ENCODE data around the gene DAPL1. TPM values are rescaled to one million over a fixed set of nuclear protein-coding genes. Genes with fewer than 3 reads are reported as not detected.
"Not testable (repeated sequence)": the region's sequence is repeated elsewhere in the genome, so short reads cannot be mapped to it uniquely, and the experiment has no call there.

The DAPL1 gene
- total and polyA plus RNA-seq, 8 donors = 2.6 to 47.3 (median 6.1) TPM

DNA sequence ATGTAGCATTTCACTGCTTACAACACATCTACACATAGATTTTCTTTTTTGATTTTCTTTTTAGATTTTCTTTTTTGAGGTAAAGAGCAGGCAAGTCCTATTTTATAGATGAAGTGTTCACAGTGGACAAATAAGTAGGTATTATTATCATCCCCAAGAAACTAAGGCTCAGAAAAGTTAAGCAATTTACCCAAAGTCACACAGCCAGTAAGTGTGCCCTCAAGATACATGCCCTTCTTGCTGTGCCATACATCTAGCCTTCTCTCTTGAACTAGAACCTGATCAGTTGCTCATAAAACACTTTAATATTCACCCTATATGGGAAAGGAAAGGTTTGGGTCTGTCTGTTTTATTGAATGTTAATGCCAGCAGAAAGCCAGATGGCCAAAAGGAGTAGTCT, 50.3 kb downstream of the DAPL1 start:
- no peaks in the 10 kb centered on the region for H3K36me3 ChIP-seq
- no peaks in the 10 kb centered on the region for H3K9me3 ChIP-seq
- ATAC-seq = no peak
- DNase-seq = no peak
- no peaks in the 10 kb centered on the region for H3K27me3 ChIP-seq
- intact Hi-C loops (cut with DNase I) = no loop called here
- H3K4me3 ChIP-seq = no peak overlapping the region
- H3K27ac ChIP-seq = no peak overlapping the region
- peaks cover 0 to 10% (median 4%) of the 10 kb centered on the region in 3 donors for H3K4me1 ChIP-seq
- no peak for FAIRE-seq
- TF ChIP-seq, protein P1, sequence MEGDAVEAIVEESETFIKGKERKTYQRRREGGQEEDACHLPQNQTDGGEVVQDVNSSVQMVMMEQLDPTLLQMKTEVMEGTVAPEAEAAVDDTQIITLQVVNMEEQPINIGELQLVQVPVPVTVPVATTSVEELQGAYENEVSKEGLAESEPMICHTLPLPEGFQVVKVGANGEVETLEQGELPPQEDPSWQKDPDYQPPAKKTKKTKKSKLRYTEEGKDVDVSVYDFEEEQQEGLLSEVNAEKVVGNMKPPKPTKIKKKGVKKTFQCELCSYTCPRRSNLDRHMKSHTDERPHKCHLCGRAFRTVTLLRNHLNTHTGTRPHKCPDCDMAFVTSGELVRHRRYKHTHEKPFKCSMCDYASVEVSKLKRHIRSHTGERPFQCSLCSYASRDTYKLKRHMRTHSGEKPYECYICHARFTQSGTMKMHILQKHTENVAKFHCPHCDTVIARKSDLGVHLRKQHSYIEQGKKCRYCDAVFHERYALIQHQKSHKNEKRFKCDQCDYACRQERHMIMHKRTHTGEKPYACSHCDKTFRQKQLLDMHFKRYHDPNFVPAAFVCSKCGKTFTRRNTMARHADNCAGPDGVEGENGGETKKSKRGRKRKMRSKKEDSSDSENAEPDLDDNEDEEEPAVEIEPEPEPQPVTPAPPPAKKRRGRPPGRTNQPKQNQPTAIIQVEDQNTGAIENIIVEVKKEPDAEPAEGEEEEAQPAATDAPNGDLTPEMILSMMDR (IDR thresholded peaks at IDR 0.05) = no peak

DNA sequence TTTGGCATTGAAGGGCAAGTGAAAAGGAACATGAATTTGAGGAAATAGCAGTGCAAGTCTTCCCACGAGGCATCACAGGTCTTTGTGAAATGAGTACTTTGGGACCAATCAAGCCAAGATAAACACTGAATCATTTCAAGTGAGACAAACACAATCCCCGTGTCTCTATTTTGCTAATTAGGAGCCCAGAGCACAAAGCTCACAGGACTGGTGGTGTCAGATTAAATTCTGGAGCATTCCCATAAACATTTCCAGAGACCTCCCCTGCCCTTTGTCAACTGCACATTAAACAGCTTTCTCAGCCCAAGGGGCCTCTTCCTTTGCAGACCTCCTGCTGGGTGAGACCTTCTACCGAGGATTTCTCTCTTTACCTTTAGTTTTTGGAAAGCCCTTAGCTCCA, 50.7 kb downstream of the DAPL1 start:
- ATAC-seq = no peak
- Histone ChIP-seq H3K9me3 (no peaks in the 10 kb centered on the region), H3K4me3 (no peak overlapping the region), H3K4me1 (peaks cover 0 to 10% (median 4%) of the 10 kb centered on the region in 3 donors), H3K27ac (no peak overlapping the region), H3K27me3 (no peaks in the 10 kb centered on the region), H3K36me3 (no peaks in the 10 kb centered on the region)
- intact Hi-C loops (cut with DNase I) = no loop called here
- no peak for DNase-seq
- no peak for FAIRE-seq
- TF ChIP-seq, protein P1 (IDR thresholded peaks at IDR 0.05) = no peak
- 23 to 31% methylated on average over 3 of the region's 3 CpGs for WGBS, 2 donors

DNA sequence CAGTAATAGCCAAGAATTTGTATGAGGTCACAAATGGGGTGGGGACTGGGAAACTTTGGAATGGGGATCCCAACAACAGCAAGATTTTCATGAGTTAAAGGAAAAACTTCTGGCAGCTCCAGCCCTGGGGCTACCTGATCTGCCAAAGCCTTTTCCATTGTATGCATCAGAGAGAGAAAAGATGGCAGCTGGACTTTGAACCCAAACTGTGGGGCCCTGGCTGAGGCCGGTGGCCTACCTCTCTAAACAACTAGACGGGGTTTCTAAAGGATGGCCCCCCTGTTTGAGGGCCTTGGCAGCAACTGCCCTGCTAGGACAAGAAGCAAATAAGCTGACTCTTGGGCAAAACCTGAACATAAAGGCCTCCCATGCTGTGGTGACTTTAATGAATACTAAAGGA, 52.4 kb downstream of the DAPL1 start:
- ATAC-seq; intact Hi-C loops (cut with DNase I); H3K4me3 ChIP-seq; H3K9me3 ChIP-seq; H3K27me3 ChIP-seq; DNase-seq; FAIRE-seq; H3K36me3 ChIP-seq; H3K4me1 ChIP-seq; H3K27ac ChIP-seq: not testable (repeated sequence)
- WGBS, 2 donors = 16 to 25% methylated on average over 2 of the region's 2 CpGs

DNA sequence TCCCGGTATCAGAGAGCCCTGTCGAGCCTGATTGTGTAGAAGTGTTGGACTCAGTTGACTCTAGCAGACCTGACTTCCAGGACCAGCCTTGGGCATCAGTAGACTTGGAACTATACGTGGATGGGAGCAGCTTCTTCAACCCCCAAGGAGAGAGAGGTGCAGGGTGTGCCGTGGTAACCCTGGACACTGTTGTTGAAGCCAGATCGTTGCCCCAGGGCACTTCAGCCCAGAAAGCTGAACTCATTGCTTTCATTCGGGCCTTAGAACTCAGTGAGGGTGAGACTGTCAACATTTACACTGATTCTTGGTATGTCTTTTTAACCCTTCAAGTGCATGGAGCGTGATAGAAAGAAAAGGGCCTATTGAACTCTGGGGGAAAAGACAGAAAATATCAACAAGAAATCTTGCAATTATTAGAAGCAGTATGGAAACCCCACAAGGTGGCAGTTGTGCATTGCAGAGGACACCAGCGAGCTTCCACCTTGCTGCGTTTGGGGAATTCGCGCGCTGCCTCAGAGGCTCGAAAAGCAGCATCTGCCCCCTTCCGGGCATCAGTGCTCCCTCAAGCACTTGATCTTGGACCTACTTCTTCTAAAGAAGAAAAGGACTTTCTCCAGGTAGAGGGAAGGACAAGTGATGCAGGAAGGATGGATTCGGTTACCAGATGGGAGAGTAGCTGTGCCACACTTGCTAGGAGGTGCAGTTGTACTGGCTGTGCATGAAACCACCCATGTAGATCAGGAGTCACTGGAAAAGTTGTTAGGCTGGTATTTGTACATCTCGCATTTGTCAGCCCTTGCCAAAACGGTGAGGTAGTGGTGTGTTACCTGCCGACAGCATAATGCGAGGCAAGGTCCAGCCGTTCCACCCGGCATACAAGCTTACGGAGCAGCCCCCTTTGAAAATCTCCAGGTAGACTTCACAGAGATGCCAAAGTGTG, 53.2 kb downstream of the DAPL1 start:
- H3K9me3 ChIP-seq; FAIRE-seq; DNase-seq; H3K36me3 ChIP-seq; H3K27me3 ChIP-seq; H3K27ac ChIP-seq; ATAC-seq; H3K4me3 ChIP-seq; intact Hi-C loops (cut with DNase I); H3K4me1 ChIP-seq: not testable (repeated sequence)
- 57 to 58% methylated on average over 19 to 20 of the region's 22 CpGs for WGBS, 2 donors

DNA sequence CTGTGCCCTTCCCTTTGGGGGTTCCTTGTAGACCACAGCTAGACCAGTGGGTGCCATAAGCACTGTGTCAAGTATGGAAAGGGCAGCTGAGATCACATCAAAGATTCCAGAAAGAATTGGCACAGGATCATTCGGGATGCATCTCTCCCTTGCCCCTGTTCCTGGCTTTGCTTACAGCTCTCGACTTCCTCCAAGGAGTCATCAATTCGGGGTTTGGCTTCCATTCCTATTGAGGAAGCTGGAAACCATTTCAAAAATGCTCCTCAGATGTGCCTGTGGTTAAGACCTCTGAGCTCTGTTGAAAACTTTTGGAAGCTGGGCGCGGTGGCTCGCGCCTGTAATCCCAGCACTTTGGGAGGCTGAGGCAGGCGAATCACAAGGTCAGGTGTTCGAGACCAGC, 65.1 kb downstream of the DAPL1 start:
- H3K27me3 ChIP-seq; H3K9me3 ChIP-seq; ATAC-seq; H3K36me3 ChIP-seq; H3K4me1 ChIP-seq; H3K27ac ChIP-seq; intact Hi-C loops (cut with DNase I); DNase-seq; H3K4me3 ChIP-seq; FAIRE-seq: not testable (repeated sequence)
- WGBS, 2 donors = 83 to 93% methylated on average over 8 to 9 of the region's 9 CpGs

DNA sequence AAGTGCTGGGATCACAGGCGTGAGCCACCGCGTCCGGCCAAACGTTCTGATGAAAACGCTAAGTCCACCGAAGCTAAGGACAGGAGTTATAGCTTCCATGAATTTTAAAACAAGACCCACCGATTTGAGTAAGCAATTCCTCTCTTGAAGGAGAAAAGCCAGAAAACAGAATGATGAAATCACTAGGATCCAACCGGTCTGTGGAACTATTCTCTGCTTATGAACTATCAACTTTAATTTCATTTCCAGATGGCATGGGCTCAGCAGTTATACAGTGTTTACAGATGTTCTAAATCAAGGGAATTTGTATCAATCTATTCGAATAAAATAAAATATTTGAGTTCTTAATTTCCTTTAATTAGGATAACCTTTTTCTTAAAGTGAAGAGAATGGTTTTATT, 66.5 kb downstream of the DAPL1 start:
- intact Hi-C loops (cut with DNase I); H3K4me1 ChIP-seq; ATAC-seq; H3K4me3 ChIP-seq; H3K27ac ChIP-seq; FAIRE-seq; H3K27me3 ChIP-seq; H3K36me3 ChIP-seq; H3K9me3 ChIP-seq; DNase-seq: not testable (repeated sequence)
- 90 to 92% methylated on average over 10 of the region's 10 CpGs for WGBS, 2 donors

DNA sequence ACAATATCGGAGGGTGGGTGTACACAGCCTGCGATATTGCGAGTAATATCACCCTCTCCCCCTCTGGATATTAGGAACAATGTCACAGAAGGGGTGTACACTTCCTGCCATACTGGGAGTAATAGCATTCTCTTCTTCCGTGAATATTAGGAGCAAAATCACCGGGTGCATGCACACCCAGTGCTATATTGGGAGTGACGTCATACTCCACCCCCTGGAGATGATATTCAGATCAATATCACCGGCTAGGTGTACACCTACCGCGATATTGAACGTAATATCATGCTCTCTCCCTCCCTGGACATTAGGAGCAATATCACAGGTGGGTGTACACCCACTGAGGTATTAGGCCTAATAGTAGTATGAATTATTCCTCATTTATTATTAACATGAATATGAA, 70.4 kb downstream of the DAPL1 start:
- H3K9me3 ChIP-seq; H3K36me3 ChIP-seq; ATAC-seq; FAIRE-seq; H3K27me3 ChIP-seq; H3K27ac ChIP-seq; intact Hi-C loops (cut with DNase I); DNase-seq; H3K4me1 ChIP-seq; H3K4me3 ChIP-seq: not testable (repeated sequence)
- 86 to 92% methylated on average over 10 of the region's 10 CpGs for WGBS, 2 donors

Other genes with a start within 250 kb of the DAPL1 start
- gene TANC1, start 173.3 kb downstream of the DAPL1 start, total RNA-seq = 10 to 100 TPM in 4 of 6 donors, 1 to 10 TPM in 2; 9.0 to 17.6 (median 11.5) TPM
- gene TANC1, start 173.3 kb downstream of the DAPL1 start, polyA plus RNA-seq = 10 to 100 TPM in 1 of 2 donors, 1 to 10 TPM in 1; 10.0 to 10.2 TPM

All from pancreas (tissue), 10 donors.